GM21360 (cell line): ENCODE results near the gene OIT3.
"Not testable (repeated sequence)": the region's sequence is repeated elsewhere in the genome, so short reads cannot be mapped to it uniquely, and the experiment has no call there.

Experiments used
- ATAC-seq: cut with Tn5 transposase; IDR thresholded peaks from one replicate; pipeline ENCODE4 v1.9.1; 2021; ENCODE audit warnings: mild to moderate bottlenecking, moderate library complexity; ENCODE audit not compliant: unreplicated experiment

The OIT3 gene

DNA sequence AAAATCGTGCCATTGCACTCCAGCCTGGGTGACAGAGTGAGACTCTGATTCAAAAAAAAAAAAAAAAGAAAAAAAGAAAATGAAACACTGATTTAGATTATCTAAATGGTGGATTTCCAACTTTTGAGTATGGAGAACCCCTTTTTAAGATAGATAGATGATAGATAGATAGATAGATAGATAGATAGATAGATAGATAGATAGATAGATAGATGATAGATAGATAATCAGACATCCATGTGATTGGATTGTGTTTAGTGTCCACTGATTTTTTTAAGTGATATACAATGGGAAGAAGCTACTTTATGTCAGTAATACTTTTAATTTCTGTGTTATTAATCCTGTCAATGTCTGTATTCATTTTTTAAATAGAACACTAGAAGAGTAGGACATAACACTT is 6.0 kb downstream of the OIT3 start:
- no peak for ATAC-seq

DNA sequence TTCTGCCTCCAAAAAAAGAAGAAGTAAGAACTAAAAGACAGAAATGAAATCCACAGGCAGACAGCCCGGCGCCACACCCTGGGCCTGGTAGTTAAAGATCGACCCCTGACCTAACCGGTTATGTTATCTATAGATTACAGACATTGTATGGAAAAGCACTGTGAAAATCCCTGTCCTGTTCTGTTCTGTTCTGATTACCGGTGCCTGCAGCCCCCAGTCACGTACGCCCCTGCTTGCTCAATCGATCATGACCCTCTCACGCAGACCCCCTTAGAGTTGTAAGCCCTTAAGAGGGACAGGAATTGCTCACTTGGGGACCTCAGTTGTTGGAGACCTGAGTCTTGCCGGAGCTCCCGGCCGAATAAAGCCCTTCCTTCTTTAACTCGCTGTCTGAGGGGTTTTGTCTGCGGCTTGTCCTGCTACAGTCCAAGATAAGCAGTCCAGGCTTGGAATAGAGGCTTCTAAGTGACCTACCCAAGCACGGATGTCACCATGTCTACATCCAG is 10.5 kb downstream of the OIT3 start:
- ATAC-seq: not testable (repeated sequence)

DNA sequence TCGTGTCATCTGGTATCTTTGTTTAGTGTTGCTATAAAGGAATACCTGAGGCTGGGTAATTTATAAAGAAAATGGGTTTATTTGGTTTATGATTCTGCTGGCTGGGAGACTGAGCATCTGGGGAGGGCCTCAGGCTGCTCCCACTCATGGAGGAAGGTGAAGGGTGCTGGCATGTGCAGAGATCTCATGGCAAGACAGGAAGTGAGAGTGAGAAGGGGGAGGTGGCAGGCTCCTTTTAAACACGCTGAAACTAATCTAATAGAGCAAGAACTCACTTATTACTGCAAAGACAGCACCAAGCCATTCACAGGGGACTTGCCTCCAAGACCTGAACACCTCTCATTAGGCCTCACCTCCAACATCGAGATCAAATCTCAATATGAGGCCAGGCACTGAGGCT is 11.3 kb downstream of the OIT3 start:
- ATAC-seq: no peak

DNA sequence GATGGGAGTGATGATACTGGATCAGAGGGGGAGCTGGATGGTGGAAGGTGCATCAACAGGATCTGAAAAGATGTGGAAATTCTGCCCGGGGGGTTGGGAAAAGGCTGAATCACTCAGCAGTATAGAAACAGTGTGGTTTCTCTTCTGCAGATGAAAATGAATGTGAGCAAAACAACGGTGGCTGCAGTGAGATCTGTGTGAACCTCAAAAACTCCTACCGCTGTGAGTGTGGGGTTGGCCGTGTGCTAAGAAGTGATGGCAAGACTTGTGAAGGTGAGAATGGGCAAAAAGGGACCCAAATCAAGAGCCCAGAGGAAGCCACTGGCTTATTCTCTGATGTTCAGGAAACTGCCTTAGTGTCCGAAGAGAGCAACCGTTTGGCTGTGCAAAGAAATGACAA is 12.9 kb downstream of the OIT3 start:
- ATAC-seq: no peak

DNA sequence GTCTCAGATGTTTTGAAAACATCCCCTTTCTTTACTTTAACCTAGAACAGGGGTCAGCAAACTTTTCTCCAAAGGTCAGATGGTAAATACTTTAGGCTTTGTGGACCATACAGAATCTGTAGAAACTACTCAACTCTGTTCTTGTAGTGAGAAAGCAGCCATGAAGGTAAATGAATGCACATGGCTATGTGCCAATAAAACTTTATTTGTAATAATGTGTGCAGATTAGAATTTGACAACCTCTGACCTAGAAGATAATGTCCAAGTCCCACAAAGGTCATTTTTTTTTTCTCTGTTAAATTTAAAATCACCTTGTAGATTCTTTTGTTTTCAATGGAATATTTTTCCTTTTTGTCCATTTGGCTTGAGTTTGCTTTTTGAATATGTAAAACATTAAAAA is 17.2 kb downstream of the OIT3 start:
- no peak for ATAC-seq

DNA sequence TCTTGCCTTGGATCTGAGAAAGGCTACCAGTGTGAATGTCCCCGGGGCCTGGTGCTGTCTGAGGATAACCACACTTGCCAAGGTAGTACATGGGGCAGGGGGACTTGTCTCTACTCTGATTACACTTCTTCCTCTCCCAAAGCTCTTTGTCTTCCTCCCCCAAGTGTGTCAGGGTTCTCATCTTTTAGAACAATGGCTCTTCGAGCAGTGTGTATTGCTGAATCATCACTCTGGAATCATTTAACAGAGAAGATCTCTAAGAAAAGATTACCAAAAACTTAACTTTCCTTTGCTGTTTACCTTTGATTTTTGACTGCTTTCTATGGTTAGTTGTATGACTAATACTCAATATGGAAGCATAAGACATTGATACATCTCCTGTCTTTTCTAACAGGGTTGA is 18.2 kb downstream of the OIT3 start:
- no peak for ATAC-seq

DNA sequence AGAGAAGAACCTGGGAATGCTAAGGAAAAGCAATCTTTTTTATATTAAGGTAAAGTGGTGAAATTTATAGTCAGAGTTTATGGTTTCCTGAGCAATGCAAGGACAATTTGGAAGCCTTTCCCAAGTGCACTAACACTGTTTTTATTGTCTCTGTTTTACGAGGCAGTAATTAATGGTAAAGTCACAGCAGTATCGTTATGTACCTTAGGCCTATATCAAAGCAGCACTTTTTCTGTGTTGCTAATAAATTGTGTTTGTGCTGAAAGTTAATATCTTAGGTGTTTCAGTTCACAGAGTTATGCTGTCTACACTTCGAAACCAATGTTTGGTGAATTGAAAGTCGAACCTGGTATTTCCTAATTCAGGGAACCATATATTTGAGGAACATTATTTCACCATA is 19.2 kb downstream of the OIT3 start:
- no peak for ATAC-seq

DNA sequence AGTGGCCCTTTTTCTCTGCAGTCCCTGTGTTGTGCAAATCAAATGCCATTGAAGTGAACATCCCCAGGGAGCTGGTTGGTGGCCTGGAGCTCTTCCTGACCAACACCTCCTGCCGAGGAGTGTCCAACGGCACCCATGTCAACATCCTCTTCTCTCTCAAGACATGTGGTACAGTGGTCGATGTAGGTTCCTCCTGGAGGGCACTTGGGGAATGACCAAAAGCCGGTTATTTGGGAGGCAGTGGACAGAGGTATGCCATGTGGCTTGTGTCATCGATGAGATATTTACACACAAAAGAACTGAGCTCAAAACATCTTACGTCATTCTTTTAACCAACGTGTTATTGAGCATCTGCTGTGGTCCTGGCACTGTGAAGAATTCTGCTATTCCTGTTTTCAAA is 19.7 kb downstream of the OIT3 start:
- no peak for ATAC-seq

DNA sequence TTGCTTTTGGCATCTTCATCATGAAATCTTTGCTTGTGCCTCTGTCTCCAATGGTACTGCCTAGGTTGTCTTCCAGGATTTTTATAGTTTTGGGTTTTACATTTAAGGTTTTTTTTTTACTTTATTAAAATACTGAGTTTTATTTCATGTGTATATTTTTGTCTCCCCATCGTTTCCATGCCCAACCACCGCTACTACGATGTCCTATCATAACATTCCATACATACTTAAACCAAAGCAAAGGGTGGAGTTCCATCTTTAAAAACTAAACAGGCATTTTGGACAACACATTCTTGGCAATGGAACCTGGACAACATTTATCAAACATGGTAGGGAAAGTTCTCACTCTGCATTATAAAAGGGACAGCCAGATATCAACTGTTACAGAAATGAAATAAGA is 23.7 kb downstream of the OIT3 start:
- ATAC-seq: not testable (repeated sequence)

DNA sequence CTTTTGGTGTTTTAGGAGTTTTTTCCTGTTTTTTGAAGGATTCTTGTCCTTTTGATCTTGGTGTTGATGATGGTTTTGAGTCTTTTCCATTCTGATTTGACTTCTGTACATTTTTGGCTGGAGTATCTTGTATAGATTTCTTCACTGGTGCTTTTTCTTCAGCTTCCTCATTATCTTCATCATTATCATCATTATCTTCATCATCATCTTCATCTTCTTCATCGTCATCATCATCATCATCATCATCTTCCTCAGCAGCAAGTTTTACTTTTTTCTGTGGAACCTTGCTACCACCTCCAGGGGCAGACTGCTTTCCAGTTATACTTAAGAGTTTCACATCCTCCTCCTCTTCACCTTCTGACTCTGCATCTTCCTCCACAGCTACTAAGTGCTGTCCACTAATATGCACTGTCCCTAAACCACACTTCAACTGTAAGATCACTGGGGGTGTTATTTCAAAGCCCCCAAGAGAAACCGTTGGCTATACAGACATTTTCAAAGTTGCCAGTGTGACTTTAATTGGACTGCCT is 24.3 kb downstream of the OIT3 start:
- ATAC-seq: not testable (repeated sequence)

DNA sequence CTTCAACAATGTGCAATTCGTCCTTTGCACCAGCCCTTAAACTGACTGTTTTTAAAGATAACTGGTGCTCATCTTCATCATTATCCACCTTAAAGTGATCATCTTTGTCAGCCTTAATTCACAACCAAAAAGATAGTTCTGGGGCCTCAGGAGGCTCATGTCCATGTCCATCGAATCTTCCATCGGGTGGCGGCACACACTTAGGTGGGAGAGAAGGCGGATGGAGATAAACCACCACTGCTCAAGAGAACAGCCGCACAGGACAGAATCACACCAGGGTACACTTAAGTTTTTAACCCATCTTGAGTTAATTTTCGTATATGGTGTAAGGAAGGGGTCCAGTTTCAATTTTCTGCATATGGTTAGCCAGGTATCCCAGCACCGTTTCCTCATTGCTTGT is 24.8 kb downstream of the OIT3 start:
- no peak for ATAC-seq

DNA sequence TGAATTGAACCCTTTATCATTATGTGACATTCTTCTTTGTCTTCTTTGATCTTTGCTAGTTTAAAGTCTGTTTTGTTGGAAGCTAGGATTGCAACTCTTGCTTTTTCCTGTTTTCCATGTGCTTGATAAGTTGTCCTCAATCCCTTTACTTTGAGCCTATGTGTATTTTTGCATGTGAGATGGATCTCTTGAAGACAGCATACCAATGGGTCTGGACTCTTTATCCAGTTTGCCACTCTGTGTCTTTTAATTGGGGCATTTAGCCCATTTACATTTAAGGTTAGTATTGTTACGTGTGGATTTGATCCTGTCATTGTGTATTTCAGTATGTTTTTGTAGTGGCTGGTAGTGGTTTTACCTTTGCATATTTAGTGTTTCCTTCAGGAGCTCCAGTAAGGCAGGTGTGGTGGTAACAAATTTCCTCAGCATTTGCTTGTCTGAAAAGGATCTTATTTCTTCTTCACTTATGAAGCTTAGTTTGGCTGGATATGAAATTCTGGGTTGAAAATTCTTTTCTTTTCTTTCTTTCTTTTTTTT is 27.7 kb downstream of the OIT3 start:
- not testable (repeated sequence) for ATAC-seq

DNA sequence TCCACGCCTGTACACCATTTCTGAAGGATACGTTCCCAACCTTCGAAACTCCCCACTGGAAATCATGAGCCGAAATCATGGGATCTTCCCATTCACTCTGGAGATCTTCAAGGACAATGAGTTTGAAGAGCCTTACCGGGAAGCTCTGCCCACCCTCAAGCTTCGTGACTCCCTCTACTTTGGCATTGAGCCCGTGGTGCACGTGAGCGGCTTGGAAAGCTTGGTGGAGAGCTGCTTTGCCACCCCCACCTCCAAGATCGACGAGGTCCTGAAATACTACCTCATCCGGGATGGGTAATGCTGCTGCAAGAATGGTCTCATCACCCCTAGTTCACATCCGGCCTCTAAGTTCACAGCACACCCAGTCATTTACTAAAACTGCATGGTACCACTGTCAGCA is 30.8 kb downstream of the OIT3 start:
- no peak for ATAC-seq

DNA sequence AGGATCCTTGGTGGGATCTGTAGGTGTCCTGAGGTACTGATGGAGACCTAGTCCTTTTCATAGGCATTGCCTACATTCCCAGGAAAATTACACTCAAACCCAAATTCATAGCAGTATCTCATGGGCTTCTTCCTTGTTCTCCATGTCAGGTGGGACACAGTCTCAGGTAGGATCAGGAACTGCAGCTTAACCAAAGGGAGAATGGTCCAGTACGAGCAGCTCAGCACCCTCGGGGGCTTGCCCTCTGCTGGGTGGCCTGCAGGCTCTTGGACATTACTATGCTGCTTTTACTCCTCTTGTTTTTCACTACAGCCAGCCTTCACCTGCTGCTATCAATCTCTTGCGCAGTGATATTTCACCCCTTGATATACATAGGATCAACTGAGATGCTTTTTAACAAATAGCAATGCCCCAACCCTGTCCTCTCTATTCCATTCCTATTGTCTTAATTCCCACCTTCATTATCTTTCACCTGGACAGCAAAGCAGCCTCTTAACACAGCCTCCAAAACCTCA is 32.5 kb downstream of the OIT3 start:
- no peak for ATAC-seq

DNA sequence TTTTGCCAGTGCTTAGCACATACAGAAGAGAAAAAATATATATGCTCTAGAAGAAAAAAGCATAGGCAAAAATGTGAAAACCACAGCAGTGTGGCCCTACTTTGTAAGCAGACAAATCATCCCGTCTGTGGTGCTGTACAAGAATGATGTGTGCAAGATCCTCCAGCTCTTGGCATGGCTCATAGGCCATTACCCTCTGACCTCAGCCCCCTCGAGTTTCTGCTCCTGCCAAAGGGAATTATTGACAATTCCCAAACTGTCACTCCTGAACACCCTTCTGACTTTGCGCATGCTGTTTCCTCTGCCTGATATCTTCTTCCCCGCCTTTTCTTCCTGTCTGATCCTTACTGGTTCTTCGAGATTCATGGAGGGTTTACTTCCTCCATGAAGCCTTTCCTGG is 33.9 kb downstream of the OIT3 start:
- no peak for ATAC-seq

DNA sequence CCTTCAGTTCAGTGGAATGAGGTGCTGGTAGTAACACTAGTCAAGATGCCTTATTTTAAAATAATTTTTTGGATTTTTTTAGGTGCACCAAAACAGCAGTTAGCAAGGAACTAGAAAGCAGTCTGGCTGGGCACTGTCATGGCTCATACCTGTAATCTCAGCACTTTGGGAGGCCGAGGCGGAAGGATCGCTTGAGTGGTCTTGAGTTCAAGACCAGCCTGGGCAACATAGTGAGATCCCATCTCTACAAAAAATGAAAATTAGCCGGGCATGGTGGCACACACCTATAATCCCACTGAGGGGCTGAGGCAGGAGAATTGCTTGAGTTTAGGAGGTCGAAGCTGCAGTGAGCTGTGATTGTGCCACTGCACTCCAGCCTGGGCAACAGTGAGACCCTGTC is 35.3 kb downstream of the OIT3 start:
- ATAC-seq: no peak

DNA sequence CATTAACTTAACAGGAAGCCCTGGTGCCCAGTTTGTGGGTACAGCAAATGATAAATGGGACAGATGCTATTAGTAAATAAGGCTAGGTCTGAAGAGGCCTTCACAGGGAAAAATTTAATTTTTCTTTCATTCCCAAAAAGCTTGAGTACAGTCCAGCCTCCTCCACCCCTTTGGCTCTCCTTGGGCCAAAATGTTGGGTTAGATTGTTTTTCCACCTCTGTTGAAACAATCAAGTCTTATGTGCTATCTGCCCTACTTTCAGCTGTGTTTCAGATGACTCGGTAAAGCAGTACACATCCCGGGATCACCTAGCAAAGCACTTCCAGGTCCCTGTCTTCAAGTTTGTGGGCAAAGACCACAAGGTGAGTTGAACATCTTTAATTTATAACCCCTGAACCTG is 36.7 kb downstream of the OIT3 start:
- no peak for ATAC-seq

DNA sequence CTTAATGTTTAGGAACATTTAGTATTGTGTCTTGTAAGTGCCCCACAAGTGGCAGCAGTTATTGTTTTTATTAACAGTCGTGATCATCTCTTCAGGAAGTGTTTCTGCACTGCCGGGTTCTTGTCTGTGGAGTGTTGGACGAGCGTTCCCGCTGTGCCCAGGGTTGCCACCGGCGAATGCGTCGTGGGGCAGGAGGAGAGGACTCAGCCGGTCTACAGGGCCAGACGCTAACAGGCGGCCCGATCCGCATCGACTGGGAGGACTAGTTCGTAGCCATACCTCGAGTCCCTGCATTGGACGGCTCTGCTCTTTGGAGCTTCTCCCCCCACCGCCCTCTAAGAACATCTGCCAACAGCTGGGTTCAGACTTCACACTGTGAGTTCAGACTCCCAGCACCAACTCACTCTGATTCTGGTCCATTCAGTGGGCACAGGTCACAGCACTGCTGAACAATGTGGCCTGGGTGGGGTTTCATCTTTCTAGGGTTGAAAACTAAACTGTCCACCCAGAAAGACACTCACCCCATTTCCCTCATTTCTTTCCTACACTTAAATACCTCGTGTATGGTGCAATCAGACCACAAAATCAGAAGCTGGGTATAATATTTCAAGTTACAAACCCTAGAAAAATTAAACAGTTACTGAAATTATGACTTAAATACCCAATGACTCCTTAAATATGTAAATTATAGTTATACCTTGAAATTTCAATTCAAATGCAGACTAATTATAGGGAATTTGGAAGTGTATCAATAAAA is 38.9 kb downstream of the OIT3 start:
- ATAC-seq: no peak

DNA sequence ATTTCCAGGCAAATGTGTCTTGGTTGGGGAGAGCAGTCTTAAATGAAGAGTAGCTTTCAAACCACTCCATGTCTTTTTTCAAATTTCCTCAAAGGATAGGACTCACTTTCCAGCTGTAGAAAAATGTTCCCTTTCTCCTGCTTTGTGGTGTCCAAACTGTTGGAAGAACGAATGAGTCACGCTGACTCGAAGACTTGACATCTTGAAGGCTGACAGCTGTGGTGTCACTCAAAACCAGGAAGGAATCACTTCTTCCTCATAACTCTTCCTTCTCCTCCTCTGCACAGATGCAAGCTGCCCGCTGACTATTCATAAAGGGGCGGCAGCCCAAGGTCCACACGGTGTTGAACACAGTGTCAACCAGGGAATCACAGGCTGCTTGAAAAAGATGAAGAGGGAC is 41.8 kb downstream of the OIT3 start:
- no peak for ATAC-seq

DNA sequence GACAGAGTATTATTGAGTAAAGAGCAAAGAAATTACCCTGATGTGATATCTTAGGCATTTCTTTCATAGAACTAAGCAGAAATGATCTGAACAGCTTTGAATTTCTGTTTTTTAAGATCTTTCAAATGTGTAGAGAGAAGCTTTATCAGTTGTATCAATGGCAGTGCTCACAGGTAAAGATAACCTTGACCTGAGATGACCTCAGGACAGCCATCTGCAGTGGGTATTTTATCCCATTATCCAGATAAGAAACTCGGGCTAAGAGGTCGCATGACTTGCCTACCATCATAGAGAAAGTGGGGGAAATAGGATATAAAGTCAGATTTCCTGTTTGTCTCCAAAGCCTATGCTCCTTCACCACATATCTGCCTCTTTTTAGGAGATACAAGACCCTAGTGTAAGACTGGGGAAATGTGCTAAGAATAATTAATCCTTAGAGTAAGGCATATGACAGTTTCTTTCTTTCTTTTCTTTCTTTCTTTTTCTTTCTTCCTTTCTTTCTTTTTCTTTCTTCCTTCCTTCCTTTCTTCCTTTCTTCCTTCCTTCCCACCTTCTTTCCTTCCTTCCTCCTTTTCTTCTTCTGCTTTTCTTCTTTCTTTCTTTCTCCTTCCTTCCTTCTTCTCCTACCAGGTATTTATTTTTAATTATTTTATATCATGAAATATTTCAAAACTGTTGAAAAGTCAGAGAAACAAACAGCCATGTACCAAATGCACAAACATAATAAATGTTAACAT is 50.1 kb downstream of the OIT3 start:
- ATAC-seq: no peak

DNA sequence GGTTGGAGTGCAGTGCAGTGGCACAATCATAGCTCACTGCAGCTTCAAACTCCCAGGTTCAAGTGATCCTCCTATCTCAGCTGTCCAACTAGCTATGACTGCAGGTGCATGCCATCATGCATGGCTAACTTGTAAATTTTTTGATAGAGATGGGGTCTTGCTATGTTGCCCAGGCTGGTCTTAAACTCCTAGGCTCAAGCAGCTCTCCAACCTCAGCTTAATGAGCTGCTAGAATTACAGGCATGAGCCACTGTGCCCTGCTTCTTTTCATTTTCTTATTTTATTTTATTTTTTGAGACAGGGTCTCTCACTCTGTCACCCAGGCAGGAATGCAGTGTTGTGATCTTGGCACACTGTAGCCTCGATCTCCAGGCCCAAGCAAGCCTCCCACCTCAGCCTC is 53.4 kb downstream of the OIT3 start:
- no peak for ATAC-seq

DNA sequence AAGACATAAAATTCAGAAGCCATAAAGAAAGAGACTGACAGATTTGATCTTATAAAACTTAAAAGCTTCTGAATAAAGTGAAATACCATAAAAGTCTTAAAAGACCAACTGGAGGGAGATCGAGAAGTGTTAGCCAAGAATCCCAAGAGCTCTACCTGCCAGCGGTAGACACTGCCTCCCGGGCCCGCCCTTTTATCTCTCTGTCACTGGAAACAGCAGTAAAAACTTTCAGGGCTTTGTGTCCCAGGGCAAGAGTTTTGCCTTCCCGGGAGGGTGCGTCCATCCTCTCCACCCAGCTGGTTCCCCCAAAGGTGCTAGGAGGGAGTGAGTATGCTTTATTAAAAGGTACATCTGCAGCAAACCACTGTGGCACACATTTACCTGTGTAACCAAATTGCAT is 55.2 kb downstream of the OIT3 start:
- ATAC-seq: no peak
